ENCODE measurements around the gene HBEGF. TPM values are rescaled to one million over a fixed set of nuclear protein-coding genes. Genes with fewer than 3 reads are reported as not detected.

HBEGF gene
- total and polyA plus RNA-seq, 2 experiments from 2014 or later, result 2.2 to 2.9 TPM

DNA sequence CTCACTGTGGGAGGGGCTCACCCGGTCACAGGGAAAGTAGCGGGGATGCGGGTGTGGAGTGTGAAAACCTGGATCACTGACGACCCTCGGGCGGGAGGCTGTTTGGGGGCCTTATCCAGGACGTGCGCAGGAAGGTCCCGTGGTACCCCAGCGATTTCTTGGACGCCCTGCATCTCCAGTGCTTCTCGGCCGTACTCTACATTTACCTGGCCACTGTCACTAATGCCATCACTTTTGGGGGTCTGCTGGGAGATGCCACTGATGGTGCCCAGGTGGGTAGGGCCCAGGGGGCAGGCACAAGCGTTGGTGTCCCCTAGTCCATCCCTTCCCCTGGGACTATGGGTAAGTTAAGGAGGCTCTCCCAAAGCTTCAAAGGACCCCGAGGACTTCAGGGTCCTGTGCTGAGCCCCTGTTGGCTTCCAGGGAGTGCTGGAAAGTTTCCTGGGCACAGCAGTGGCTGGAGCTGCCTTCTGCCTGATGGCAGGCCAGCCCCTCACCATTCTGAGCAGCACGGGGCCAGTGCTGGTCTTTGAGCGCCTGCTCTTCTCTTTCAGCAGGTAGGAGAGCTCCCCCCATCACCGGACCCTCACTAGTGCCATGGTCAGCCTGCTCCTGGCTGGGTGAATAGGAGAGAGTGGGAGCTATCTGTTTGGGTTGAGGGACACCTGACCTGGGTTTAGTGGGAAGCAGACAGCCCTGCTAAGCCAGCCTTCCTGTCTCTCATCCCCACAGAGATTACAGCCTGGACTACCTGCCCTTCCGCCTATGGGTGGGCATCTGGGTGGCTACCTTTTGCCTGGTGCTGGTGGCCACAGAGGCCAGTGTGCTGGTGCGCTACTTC, 17.4 kb upstream of the HBEGF start:
- Histone ChIP-seq H3K4me3 (peak overlapping the region; percentile 64), H3K9me2 (ENCODE audit: insufficient read depth) (0 out of 2 replicates have a peak, but pooled peaks cover 2% of the 10 kb centered on the region), H3K4me2 (peak overlapping the region; percentile 84), H3K27me3 (ENCODE audit: insufficient read depth) (peaks cover 11% of the 10 kb centered on the region; the same call in 1 of the 2 replicates), H3F3A (replicated peaks; ENCODE audit: low read depth) (no peaks in the 10 kb centered on the region), H3K79me2 (replicated peaks; ENCODE audit: insufficient read depth) (no peaks in the 10 kb centered on the region), H4K20me1 (replicated peaks; ENCODE audit: insufficient read depth) (no peaks in the 10 kb centered on the region), H3K36me3 (ENCODE audit: insufficient read depth) (no peaks in the 10 kb centered on the region), H3K4me1 (ENCODE audit: insufficient read depth) (no peaks in the 10 kb centered on the region), H3K27ac (ENCODE audit: low read depth) (no peak overlapping the region), H2AFZ (peak overlapping the region; percentile 100)
- TF ChIP-seq EZH2phosphoT487 (IDR thresholded peaks at IDR 0.05; ENCODE audit: unreplicated experiment) (no peak), EZH2 (IDR thresholded peaks at IDR 0.05; ENCODE audit: low read depth, unreplicated experiment) (no peak), ZNF114 (CRISPR knock-in tag; IDR thresholded peaks at IDR 0.05) (no peak), POLR2AphosphoS5 (IDR thresholded peaks at IDR 0.05; ENCODE audit: low read depth) (no peak), JUNB (IDR thresholded peaks at IDR 0.05; ENCODE audit: unreplicated experiment) (no peak), STAT1 (IDR thresholded peaks at IDR 0.05; ENCODE audit: unreplicated experiment) (no peak), ZNF331 (CRISPR knock-in tag; IDR thresholded peaks at IDR 0.05; ENCODE audit: low read depth) (no peak), CREB1 (CRISPR knock-in tag; IDR thresholded peaks at IDR 0.05; ENCODE audit: low read depth) (no peak), NANOG (IDR thresholded peaks at IDR 0.05; ENCODE audit: borderline replicate concordance) (no peak)
- TF ChIP-seq, protein P1, sequence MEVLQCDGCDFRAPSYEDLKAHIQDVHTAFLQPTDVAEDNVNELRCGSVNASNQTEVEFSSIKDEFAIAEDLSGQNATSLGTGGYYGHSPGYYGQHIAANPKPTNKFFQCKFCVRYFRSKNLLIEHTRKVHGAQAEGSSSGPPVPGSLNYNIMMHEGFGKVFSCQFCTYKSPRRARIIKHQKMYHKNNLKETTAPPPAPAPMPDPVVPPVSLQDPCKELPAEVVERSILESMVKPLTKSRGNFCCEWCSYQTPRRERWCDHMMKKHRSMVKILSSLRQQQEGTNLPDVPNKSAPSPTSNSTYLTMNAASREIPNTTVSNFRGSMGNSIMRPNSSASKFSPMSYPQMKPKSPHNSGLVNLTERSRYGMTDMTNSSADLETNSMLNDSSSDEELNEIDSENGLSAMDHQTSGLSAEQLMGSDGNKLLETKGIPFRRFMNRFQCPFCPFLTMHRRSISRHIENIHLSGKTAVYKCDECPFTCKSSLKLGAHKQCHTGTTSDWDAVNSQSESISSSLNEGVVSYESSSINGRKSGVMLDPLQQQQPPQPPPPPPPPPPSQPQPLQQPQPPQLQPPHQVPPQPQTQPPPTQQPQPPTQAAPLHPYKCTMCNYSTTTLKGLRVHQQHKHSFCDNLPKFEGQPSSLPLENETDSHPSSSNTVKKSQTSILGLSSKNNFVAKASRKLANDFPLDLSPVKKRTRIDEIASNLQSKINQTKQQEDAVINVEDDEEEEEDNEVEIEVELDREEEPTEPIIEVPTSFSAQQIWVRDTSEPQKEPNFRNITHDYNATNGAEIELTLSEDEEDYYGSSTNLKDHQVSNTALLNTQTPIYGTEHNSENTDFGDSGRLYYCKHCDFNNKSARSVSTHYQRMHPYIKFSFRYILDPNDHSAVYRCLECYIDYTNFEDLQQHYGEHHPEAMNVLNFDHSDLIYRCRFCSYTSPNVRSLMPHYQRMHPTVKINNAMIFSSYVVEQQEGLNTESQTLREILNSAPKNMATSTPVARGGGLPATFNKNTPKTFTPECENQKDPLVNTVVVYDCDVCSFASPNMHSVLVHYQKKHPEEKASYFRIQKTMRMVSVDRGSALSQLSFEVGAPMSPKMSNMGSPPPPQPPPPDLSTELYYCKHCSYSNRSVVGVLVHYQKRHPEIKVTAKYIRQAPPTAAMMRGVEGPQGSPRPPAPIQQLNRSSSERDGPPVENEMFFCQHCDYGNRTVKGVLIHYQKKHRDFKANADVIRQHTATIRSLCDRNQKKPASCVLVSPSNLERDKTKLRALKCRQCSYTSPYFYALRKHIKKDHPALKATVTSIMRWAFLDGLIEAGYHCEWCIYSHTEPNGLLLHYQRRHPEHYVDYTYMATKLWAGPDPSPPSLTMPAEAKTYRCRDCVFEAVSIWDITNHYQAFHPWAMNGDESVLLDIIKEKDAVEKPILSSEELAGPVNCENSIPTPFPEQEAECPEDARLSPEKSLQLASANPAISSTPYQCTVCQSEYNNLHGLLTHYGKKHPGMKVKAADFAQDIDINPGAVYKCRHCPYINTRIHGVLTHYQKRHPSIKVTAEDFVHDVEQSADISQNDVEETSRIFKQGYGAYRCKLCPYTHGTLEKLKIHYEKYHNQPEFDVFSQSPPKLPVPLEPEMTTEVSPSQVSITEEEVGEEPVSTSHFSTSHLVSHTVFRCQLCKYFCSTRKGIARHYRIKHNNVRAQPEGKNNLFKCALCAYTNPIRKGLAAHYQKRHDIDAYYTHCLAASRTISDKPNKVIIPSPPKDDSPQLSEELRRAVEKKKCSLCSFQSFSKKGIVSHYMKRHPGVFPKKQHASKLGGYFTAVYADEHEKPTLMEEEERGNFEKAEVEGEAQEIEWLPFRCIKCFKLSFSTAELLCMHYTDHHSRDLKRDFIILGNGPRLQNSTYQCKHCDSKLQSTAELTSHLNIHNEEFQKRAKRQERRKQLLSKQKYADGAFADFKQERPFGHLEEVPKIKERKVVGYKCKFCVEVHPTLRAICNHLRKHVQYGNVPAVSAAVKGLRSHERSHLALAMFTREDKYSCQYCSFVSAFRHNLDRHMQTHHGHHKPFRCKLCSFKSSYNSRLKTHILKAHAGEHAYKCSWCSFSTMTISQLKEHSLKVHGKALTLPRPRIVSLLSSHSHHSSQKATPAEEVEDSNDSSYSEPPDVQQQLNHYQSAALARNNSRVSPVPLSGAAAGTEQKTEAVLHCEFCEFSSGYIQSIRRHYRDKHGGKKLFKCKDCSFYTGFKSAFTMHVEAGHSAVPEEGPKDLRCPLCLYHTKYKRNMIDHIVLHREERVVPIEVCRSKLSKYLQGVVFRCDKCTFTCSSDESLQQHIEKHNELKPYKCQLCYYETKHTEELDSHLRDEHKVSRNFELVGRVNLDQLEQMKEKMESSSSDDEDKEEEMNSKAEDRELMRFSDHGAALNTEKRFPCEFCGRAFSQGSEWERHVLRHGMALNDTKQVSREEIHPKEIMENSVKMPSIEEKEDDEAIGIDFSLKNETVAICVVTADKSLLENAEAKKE (CRISPR knock-in tag; IDR thresholded peaks at IDR 0.05), result no peak
- TF ChIP-seq, protein P2, sequence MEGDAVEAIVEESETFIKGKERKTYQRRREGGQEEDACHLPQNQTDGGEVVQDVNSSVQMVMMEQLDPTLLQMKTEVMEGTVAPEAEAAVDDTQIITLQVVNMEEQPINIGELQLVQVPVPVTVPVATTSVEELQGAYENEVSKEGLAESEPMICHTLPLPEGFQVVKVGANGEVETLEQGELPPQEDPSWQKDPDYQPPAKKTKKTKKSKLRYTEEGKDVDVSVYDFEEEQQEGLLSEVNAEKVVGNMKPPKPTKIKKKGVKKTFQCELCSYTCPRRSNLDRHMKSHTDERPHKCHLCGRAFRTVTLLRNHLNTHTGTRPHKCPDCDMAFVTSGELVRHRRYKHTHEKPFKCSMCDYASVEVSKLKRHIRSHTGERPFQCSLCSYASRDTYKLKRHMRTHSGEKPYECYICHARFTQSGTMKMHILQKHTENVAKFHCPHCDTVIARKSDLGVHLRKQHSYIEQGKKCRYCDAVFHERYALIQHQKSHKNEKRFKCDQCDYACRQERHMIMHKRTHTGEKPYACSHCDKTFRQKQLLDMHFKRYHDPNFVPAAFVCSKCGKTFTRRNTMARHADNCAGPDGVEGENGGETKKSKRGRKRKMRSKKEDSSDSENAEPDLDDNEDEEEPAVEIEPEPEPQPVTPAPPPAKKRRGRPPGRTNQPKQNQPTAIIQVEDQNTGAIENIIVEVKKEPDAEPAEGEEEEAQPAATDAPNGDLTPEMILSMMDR (conservative IDR thresholded peaks at IDR 0.05; ENCODE audit: low read depth in 2 of 2), result no peak
- TF ChIP-seq, protein P3, sequence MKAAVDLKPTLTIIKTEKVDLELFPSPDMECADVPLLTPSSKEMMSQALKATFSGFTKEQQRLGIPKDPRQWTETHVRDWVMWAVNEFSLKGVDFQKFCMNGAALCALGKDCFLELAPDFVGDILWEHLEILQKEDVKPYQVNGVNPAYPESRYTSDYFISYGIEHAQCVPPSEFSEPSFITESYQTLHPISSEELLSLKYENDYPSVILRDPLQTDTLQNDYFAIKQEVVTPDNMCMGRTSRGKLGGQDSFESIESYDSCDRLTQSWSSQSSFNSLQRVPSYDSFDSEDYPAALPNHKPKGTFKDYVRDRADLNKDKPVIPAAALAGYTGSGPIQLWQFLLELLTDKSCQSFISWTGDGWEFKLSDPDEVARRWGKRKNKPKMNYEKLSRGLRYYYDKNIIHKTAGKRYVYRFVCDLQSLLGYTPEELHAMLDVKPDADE (IDR thresholded peaks at IDR 0.05), result no peak
- TF ChIP-seq, protein P4, sequence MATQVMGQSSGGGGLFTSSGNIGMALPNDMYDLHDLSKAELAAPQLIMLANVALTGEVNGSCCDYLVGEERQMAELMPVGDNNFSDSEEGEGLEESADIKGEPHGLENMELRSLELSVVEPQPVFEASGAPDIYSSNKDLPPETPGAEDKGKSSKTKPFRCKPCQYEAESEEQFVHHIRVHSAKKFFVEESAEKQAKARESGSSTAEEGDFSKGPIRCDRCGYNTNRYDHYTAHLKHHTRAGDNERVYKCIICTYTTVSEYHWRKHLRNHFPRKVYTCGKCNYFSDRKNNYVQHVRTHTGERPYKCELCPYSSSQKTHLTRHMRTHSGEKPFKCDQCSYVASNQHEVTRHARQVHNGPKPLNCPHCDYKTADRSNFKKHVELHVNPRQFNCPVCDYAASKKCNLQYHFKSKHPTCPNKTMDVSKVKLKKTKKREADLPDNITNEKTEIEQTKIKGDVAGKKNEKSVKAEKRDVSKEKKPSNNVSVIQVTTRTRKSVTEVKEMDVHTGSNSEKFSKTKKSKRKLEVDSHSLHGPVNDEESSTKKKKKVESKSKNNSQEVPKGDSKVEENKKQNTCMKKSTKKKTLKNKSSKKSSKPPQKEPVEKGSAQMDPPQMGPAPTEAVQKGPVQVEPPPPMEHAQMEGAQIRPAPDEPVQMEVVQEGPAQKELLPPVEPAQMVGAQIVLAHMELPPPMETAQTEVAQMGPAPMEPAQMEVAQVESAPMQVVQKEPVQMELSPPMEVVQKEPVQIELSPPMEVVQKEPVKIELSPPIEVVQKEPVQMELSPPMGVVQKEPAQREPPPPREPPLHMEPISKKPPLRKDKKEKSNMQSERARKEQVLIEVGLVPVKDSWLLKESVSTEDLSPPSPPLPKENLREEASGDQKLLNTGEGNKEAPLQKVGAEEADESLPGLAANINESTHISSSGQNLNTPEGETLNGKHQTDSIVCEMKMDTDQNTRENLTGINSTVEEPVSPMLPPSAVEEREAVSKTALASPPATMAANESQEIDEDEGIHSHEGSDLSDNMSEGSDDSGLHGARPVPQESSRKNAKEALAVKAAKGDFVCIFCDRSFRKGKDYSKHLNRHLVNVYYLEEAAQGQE (IDR thresholded peaks at IDR 0.05; ENCODE audit: unreplicated experiment), result no peak
- Mint-ChIP-seq H3K9me3 (no peaks in the 10 kb centered on the region), H3K27me3 (ENCODE audit: insufficient read depth, low read depth, poor library complexity) (peaks cover 17% of the 10 kb centered on the region), H3K27ac (no peak overlapping the region), H3K36me3 (ENCODE audit: low read depth) (no peaks in the 10 kb centered on the region), H3K4me1 (peaks cover 2% of the 10 kb centered on the region; the same call in 2 of the 3 replicates), H3K4me3 (peak overlapping the region; percentile 79)
- no peak for ATAC-seq
- no peak for DNase-seq (ENCODE audit: low spot score)

Measured in GM23338 (cell line).